Lower leg skin (tissue), 3 donors: ENCODE results near the gene MNT.

Experiments used
- CTCF ChIP-seq, 3 donors: fragments of 450-650 bp; IDR thresholded peaks; one replicate each; pipeline ENCODE4 v1.5.1; 2016; ENCODE audit warnings: antibody characterized with exemption in 3 of 3, mild to moderate bottlenecking in 3 of 3, moderate library complexity in 2 of 3
- POLR2A ChIP-seq, 2 donors: fragments of 450-650 bp; IDR thresholded peaks; one replicate each; pipeline ENCODE4 v1.6.1; 2016 to 2017; ENCODE audit warnings: antibody characterized with exemption in 2 of 2, mild to moderate bottlenecking in 1 of 2, moderate library complexity in 1 of 2

- no peak for TF ChIP-seq CTCF (IDR thresholded peaks at IDR 0.05)
- TF ChIP-seq POLR2A (IDR thresholded peaks at IDR 0.05) = no peak
These were observed 26.4 kb upstream of the MNT start for GRCh38 chr17:2427215-2427614.
